H1 (cell line): ENCODE results near the gene VPS37C.

ENCODE experiments used
- CEBPB ChIP-seq: IDR thresholded peaks from 2 replicates; pipeline ENCODE4 v1.6.1; 2012; ENCODE audit warnings: low read depth, low read length
- CHD1 ChIP-seq: IDR thresholded peaks from 2 replicates; pipeline ENCODE4 v1.6.1; 2012; ENCODE audit warnings: low read depth, low read length, improper control_type of control experiment
- CTCF ChIP-seq, 3 experiments: IDR thresholded peaks; 1 replicate in 2 of 3; 2 replicates in 1 of 3; pipeline versions ENCODE4 v1.5.1 to v1.6.1; 2011; ENCODE audit warnings: low read length in 3 of 3, mild to moderate bottlenecking in 3 of 3, inconsistent platforms in 2 of 3, low read depth in 1 of 3, moderate library complexity in 1 of 3; ENCODE audit not compliant: insufficient read depth in 1 of 3; ENCODE audit errors: control extremely low read depth in 1 of 3
- EZH2 ChIP-seq: fragments of 200-600 bp; sonication (generic); IDR thresholded peaks from 2 replicates; pipeline ENCODE4 v1.7.1; 2012; ENCODE audit warnings: low read depth, mild to moderate bottlenecking, moderate library complexity, low read length, inconsistent platforms; ENCODE audit not compliant: severe bottlenecking
- SIN3A ChIP-seq, 2 experiments: IDR thresholded peaks in 1 of 2; conservative IDR thresholded peaks in 1 of 2; 2 replicates each; pipeline ENCODE4 v1.6.1; 2011 to 2012; ENCODE audit warnings: low read length in 2 of 2, improper control_type of control experiment in 1 of 2, low read depth in 1 of 2, mild to moderate bottlenecking in 1 of 2
- SP1 ChIP-seq: IDR thresholded peaks from 2 replicates; pipeline ENCODE4 v1.6.1; 2011; ENCODE audit warnings: low read depth, low read length

GRCh38 chr11:61095021-61095420, 66.2 kb downstream of the VPS37C start:
- TF ChIP-seq CEBPB (no peak), SP1 (no peak), CTCF (IDR thresholded peaks at IDR 0.05; ENCODE audit: control extremely low read depth in 1 of 3, insufficient read depth in 1 of 3, low read depth in 1 of 3, low read length in 3 of 3) (no peak), EZH2 (no peak), CHD1 (no peak), SIN3A (conservative IDR thresholded peaks at IDR 0.05 in 1 of 2, IDR thresholded peaks at IDR 0.05 in 1 of 2; ENCODE audit: low read depth in 1 of 2, low read length in 2 of 2) (no peak)
